GM12872 (cell line): ENCODE measurements around the gene CIB4.

ENCODE experiments used
- TF ChIP-seq, protein P1 (sequence below): IDR thresholded peaks from 3 replicates; pipeline ENCODE4 v1.5.1; 2011; ENCODE audit warnings: low read depth, mild to moderate bottlenecking, low read length, moderate library complexity; ENCODE audit not compliant: insufficient read depth

The CIB4 gene

DNA sequence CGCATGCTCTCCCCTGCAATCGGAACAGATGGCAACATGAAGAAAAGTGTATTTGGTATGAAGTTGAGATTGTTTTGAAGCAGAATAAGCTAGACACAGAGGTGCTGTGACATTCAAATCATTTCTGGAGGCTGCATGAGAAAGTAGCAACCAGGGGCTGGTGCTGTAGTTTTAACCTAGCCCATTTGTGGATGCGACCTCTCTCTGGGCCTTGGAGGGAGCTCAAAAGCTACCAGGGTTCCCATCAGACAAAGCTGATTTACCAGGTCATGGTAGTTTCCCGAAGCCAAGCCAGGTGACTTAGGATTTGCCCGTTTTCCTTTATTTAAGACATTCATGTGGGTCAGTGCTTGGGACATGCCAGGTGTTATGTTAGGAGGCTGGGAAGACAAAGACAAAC lies 77.5 kb downstream of the CIB4 start:
- TF ChIP-seq, protein P1, sequence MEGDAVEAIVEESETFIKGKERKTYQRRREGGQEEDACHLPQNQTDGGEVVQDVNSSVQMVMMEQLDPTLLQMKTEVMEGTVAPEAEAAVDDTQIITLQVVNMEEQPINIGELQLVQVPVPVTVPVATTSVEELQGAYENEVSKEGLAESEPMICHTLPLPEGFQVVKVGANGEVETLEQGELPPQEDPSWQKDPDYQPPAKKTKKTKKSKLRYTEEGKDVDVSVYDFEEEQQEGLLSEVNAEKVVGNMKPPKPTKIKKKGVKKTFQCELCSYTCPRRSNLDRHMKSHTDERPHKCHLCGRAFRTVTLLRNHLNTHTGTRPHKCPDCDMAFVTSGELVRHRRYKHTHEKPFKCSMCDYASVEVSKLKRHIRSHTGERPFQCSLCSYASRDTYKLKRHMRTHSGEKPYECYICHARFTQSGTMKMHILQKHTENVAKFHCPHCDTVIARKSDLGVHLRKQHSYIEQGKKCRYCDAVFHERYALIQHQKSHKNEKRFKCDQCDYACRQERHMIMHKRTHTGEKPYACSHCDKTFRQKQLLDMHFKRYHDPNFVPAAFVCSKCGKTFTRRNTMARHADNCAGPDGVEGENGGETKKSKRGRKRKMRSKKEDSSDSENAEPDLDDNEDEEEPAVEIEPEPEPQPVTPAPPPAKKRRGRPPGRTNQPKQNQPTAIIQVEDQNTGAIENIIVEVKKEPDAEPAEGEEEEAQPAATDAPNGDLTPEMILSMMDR = no peak

DNA sequence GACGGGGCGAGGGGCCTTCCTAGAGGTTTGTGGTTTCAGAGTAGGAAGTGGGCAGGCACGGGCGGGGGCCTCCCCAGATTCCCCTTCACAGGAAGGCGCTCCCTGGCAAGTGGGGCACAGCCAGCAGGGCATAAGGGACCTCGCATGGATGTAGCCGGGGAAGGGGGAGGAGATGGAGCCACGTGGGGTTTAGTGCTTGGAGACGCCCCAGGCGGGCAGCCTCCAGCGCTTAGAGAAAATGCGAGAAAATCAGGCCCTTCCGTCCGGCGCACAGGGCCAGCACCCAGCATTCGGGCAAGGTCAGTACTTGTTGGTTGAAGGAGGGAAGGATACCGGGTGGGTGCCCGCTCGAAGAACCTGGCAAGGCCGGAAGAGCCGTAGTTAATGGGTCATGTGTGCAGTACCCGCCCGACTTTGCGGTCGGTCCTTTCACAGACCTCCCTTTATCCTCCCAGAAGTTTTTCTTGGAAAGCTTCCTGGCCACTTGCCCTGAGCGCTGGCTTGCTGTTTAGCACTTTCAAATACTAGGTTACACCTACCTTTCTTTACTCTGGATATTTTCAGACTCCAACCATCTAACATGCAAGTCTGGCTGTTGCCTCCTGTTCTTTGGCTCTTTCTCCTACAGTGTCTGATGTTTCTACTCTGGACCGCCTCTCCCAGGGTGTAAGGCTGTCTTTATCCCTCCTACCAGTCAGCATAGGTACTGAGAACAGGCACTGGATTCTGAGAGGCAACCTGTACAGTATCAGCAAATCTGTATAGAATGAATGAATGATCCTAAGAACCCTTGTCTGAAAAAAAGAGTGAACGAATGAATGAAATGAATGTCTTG lies 78.1 kb downstream of the CIB4 start:
- TF ChIP-seq, protein P1 = no peak

DNA sequence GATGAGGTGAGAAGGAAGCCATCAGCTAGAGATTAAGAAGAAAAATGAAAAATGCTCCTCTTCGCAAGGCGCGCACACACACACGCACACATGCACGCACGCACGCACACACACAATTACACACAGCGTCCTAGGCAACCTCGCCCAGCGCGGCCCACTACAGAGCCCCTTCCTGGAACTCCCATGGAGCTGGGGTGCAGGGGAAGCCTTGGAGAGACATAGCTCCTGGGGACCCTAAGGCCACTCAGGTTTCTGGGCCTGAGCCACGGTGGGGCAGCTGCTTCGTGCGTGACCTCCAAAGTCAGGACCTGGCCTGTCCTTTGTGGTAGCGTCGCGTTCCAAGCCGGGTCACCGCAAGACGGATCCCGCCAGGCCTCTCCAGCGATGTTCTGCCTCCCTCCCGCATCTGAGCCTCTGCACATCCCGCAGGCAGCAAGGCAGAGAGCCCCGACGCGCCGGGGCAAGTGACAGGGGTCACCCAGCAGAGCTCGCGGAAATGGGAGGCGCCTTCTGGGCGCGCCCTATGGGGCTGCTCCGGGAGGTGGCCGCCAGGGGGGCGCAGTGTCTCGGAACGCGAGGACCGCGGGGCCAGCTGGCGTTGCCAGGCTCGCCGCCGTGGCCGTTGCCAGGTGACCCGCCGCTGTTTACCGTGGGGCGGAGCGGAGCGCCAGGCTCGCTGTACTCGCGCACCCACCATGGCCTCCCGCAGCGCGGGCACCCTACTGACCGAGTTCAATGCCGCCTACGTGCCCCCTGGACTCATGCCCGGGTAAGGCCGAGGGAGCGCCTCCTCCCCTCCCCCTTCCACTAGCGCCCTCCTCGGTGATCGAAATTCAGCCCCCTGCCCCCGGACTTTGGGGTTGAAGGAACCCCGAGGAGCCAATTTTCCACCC lies 79.0 kb downstream of the CIB4 start:
- TF ChIP-seq, protein P1 = peak; percentile 32; the same call in 1 of the 3 replicates

DNA sequence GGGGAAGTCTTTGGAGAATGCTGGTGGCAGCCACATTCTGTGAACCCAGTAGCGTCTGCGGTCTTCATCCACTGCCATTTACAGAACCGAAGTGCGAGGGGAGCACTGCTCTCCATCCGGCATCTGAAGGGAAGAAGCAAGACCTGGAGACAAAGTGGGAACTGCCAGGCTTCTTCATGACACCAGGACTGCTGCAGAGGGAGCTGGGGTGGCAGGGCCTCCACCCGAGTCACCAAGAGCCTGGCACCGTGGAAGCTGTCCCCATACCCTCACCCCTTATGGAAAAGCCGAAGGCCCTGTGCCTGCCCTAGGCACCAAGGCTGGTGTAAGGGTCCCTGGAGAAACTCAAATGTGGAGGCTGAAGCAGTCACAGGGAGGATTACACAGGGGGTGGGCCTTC lies 79.8 kb downstream of the CIB4 start:
- TF ChIP-seq, protein P1 = no peak

DNA sequence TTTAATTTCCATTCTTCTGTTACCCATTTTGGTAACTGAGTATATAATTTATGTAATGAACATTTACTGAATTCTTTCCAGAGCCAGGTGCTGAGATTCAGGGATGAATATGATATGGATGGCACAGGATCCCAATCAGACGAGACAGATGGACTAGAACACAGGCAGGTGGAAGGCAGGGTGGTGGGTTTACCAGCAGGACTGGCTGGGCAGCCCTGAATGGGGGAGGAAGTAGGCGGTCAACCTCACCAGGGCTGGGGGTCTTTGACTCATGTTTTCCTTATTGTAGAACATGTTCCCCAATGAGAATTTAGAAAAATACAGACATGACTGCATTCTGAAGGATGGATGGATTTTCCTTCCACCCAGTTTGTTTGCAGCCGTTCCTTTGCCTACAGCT lies 80.3 kb downstream of the CIB4 start:
- TF ChIP-seq, protein P1 = no peak

DNA sequence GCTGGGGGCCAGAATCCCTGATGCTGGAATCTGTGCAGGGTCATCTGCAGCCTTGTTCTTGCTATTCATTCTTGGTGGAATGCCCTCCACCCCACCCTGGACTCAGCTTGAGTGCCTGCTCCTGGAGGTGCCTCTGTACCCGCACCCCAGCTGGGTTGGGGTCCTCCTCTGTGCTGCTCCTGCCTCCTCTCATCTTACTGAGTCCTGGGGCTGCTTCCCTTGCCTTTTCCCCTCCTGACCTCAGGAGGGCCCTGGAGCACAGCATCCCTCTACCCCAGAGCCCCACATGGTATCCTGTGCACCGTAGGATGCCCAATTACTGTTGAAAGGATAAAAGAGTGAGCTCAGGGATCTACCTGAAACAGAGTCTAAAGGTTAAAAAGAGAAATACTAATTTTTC lies 81.6 kb downstream of the CIB4 start:
- TF ChIP-seq, protein P1 = no peak

DNA sequence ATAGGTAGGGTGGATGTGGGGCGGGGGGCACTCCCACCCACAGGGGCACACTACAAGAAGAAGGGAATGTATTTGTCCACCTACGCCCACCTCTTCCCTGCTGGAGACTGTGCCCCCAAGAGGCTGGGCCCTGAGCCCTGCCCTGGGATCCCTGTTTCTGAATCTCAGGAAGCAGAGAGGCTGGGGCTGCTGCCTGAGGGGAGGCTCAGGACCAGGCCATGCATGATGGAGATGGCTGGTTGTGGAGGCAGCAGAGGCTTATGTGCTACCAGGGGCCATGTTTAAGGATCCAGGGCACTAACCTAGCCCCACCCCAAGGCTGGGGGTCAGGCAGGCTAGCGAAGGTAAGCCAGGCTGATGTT lies 82.1 kb downstream of the CIB4 start:
- TF ChIP-seq, protein P1 = no peak
